IPS-11a (cell line): ENCODE measurements around the gene MORC2.

Experiments used
- H3K4me3 ChIP-seq: one replicate; pipeline ENCODE4 v1.5.1; 2013; ENCODE audit warnings: low read depth, low read length, control low read depth

Gene MORC2

DNA sequence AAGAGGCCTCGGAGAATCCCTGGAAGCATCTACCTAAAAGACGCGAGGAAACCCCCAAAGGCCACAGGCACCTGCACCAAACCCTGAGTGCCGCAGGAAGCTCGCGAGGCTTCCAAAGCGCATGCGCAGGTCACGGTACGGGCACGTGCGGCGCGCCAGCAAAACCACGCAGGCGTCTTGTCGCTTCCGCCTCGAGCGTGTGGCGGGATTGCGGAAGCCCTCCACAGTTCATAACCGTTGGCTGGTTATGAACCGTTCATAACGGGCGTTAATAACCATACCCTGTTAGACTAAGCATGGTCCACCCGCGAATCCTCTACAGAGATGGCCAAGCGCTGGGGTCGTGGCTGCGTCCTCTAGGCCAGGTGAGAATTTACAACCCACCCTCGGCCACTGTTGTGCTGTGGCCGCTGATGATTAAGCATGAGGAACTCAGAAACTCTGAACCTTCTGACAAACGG is 46.4 kb downstream of the MORC2 start:
- no peak overlapping the region for H3K4me3 ChIP-seq

GRCh38 chr22:30921108-30921507 is 47.5 kb downstream of the MORC2 start:
- no peak overlapping the region for H3K4me3 ChIP-seq

- no peak overlapping the region for H3K4me3 ChIP-seq
Observed at GRCh38 chr22:30920407-30920806, 48.2 kb downstream of the MORC2 start.

GRCh38 chr22:30919973-30920372 is 48.6 kb downstream of the MORC2 start:
- H3K4me3 ChIP-seq = no peak overlapping the region

GRCh38 chr22:30918761-30919160 is 49.8 kb downstream of the MORC2 start:
- H3K4me3 ChIP-seq = no peak overlapping the region

DNA sequence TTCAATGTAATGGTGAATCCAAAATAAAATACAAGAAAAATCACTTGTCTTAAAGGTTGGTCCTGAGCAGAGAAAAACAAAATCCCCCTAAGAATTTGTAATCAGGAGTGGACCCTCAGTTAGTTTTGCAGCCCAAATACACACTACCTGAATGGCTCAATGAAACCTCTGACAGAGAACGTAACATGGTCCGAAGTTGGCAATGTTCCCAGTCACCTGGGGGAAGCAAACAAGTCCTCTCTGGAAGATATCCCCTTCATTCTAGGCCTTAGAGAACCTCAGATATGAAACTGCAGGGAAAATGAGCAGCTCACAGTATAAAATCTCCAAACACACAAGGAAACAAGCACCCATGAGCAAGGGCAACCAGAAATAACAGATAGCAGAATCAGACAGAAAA is 58.2 kb downstream of the MORC2 start:
- no peak overlapping the region for H3K4me3 ChIP-seq

DNA sequence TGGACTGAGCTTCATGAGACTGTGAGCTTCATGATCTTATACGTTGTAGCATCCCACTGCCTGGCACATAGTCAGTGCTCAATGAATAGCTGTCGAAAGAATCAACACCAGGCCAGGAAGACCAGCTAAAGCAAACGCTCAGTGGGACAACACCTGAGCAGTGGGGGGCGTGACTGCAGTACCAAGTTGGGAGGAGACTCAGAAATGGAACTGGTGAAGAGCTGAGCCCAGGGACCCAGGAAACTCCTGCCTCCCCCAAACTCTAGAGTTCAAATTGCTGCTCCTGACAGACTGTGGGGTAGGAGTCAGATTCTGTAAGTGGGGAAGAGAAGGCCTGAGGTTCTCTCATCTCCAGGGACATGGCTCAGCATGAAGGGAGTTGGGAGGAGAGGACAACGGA is 59.3 kb downstream of the MORC2 start:
- no peak overlapping the region for H3K4me3 ChIP-seq

- H3K4me3 ChIP-seq = no peak overlapping the region
Observed at GRCh38 chr22:30908051-30908461, 60.5 kb downstream of the MORC2 start.

GRCh38 chr22:30906946-30907345 is 61.6 kb downstream of the MORC2 start:
- no peak overlapping the region for H3K4me3 ChIP-seq

- H3K4me3 ChIP-seq = no peak overlapping the region
Observed at GRCh38 chr22:30906411-30906810, 62.2 kb downstream of the MORC2 start.

DNA sequence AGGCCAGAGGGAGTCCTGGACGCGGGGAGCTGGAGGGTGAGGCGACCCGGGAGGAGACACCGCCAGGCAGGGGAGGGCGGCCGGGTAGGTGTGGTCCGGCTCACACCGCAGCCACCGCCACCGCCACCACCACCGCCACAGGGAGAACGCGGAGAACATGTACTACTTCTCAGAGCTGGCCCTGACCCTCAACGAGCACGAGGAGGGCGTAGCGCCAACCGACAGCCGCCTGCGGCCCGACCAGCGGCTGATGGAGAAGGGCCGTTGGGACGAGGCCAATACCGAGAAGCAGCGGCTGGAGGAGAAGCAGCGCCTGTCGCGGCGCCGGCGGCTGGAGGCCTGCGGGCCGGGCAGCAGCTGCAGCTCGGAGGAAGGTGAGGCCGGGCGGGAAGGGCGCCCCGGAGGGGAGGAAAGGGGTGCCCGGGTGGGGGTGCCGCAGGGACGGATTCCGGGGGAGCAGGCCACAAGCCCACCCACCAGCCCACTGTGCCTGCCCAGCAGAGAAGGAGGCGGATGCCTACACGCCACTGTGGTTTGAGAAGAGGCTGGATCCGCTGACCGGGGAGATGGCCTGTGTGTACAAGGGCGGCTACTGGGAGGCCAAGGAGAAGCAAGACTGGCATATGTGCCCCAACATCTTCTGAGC is 62.8 kb downstream of the MORC2 start:
- H3K4me3 ChIP-seq = no peak overlapping the region

DNA sequence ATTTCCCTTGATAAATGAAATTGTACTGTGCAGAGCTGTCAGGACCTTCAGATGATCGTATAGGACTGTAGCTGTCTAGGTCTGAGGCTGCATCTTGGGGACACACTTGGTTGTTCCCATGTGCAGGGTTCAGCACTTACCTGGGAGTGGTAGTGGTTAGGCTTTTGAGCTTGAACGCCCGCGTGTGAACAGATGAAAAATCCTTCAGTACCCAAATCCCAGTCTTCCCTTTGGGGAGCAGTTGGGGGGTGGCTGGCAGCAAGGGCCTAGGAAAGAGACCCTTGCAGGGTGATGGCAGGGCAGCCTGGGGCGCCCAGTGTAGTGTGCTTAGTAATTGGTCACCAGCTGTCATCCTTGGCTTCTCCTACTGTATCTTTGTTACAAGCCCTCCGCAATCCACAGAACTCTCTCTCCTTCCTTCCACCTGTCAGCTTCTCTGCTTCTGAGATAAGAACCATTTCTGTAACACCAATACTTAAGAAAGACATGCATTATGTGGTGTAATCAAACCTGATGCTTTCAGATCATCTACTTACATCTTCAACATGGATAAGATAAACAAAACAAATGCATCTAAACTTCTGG is 64.6 kb downstream of the MORC2 start:
- H3K4me3 ChIP-seq = no peak overlapping the region

DNA sequence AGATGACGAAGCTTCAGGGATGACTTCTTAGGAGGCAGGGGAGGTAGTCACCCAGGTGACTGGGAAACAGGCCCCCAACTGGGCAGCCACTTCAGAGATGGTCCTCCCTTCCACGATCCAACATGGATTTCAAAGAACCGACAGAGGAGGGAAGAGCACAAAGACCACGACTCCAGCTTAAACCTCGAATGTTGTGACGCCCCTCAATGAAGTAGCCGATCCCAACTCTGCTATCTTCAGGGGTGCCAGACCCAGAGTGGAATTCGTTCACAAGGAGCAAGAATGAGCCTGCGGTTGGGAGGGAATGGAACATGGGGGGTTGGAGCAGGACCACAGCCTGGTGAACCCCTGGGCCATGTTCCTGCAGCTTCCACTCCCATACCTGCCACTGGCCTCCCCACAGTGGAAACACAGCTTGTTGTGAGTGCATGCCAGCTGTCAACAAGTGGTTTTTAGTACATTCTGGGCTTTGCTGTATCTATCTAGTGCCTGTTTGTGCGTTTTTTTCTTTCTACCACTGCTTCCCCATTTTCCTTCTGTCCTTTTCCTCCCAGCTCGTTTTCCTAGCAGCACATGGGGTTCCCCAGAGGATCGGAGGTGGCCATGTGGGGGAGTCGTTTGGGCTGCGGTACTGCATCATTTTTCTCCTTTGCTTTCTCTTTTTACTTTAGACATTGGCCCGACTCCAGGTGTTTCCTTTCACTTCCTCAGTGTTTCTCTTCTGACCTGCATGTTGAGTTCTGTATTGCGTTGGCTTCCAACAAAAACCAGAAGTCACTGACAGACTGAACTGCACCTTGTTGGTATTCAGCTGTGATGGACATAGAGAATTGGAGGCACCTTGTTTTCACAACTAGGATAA is 65.8 kb downstream of the MORC2 start:
- H3K4me3 ChIP-seq = no peak overlapping the region

GRCh38 chr22:30894371-30894740 is 74.2 kb downstream of the MORC2 start:
- H3K4me3 ChIP-seq = no peak overlapping the region

GRCh38 chr22:30893434-30894370 is 74.9 kb downstream of the MORC2 start:
- no peak overlapping the region for H3K4me3 ChIP-seq

DNA sequence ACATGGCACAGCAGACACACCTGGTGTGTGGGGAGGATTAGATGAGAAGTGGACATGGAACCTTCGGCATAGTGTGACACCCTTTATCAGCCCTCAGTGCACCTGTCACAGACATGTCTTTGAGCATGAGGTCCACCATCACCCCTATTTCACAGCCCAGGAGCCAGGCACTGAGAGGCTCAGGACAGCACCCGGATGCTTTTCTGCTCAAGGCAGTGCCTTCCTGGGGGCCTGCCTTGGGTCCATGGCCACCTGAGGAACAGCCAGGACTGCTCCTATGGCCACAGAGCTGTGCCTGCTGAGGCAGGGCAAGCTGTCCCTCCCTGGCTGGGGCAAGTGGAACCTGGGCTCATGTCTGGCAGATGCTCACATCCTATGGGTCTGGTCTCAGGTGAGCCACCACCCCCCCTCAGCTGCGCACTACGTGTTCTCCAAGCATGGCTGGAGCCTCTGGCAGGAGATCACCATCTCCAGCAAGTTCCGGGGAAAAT is 75.8 kb downstream of the MORC2 start:
- no peak overlapping the region for H3K4me3 ChIP-seq

DNA sequence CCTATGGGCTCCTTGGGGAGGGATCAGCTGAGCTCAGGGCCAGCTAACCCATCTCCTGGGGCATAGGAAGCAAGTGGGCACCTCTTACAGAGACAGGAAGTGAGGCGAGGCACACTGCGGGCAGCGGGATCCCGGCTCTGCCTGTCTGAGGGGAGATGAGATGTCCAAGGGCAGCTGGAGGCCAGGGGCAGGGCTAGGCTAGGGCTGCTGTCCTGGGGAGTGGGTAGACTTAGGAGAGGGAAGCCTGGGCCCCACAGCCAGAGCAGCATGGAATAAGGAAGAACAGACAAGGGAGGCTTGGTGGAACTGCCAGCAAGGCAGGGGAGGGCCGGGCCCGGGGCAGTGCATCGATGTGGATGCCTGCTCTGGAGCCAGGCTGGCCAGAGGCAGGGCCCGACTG is 76.3 kb downstream of the MORC2 start:
- no peak overlapping the region for H3K4me3 ChIP-seq

DNA sequence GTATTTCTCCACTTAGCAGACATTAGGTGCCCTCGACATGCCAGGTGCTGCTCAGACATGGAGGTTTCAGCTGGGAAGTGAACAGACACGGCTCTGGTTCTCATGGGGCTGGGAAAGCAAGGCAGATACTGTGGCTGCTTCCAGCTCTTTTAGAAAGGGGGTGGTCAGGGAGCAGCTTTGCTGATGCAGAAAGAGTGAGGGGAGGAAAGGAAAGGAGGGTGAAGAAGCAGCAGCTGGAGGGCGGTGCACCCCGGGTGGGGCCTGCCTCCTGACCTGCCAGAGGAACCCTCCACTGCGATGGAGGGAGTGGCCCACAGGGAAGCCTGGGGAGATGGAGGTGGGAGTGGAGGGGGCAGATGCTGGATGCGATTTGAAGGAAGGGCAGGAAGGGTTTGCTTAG is 76.8 kb downstream of the MORC2 start:
- no peak overlapping the region for H3K4me3 ChIP-seq

GRCh38 chr22:30891443-30891755 is 77.2 kb downstream of the MORC2 start:
- H3K4me3 ChIP-seq = no peak overlapping the region

DNA sequence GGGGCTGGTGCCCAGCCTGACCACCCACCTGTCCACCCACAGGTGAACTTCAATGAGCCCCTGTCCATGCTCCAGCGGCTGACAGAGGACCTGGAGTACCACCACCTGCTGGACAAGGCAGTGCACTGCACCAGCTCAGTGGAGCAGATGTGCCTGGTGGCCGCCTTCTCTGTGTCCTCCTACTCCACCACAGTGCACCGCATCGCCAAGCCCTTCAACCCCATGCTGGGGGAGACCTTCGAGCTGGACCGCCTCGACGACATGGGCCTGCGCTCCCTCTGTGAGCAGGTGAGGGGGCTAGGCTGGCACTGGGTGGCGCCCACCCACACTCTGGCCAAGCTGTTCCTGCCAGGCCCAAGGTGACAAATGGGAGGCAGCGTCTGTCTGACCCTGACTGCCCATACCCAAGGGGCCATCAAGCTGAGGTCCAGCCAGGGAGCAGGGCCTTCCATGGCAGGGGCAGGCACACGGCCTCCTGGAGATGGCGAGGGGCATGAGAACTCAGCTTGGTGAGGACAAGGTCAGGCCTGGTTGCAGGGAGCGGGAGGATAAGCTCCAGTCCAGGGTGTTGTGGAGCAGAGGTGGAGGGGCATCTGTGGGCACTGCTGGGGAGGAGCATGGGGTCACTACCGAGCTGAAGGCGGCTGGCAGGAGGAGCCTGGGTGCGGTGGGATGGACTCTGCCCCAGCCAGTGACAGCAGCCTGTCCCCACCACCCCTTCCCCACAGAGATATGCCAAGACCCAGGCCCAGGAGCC is 77.7 kb downstream of the MORC2 start:
- H3K4me3 ChIP-seq = no peak overlapping the region
